Bone marrow (tissue), 2 donors: Measurements from ENCODE around the gene FLRT2.

Experiments
- DNase-seq, 2 donors: peaks; one replicate each; lab custom pipeline; 2025; lab: John Stamatoyannopoulos, UW

The FLRT2 gene

DNA sequence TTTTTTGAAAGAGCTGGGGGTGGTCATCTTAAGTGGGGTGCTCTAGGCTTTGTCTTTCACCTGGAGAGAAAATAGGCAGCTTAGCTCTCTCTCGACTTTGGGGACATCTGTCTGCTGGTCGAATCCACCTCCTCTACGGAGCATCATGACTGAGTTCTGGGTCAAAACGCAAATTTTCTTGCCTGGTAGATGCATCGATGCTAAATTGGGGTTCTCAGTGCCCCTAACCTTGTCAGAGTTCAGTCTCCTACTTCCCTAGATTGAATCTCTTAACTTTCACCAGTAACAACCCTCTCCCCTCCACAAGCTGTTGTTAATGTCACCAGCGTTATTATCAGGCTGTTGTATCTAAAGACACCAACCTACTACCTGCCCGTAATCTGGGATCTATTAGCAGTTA, 682 bp downstream of the FLRT2 start:
- DNase-seq = no peak

DNA sequence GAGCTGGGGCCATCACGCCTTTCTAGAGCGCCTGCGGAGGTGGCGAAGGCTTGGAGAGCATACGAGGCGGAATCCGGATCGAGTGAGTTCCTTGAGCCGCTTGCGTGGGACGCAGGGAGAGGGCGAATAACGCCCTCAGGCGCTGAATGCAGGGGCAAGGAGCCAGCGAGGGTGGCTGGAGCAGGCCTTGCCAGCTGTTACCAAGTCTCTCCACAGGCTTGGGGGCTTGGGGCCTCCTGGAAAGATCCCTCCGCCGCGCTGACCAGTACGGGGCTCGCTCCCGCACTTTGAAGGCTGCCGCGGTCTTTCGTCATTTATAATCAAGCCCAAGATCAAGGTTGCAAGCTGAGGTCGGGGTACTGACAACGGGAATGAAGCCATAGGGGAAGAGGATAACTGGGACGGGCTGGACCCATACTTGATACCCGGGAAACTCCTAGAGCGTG, 1.2 kb downstream of the FLRT2 start:
- DNase-seq = no peak

GRCh38 chr14:85531587-85532373, 1.8 kb downstream of the FLRT2 start:
- no peak for DNase-seq

GRCh38 chr14:85532374-85533022, 2.6 kb downstream of the FLRT2 start:
- no peak for DNase-seq

GRCh38 chr14:85533023-85533860, 3.3 kb downstream of the FLRT2 start:
- no peak for DNase-seq

- no peak for DNase-seq
Measured at GRCh38 chr14:85533861-85534291, 3.9 kb downstream of the FLRT2 start.

- DNase-seq = no peak
Measured at GRCh38 chr14:85534458-85535293, 4.7 kb downstream of the FLRT2 start.

DNA sequence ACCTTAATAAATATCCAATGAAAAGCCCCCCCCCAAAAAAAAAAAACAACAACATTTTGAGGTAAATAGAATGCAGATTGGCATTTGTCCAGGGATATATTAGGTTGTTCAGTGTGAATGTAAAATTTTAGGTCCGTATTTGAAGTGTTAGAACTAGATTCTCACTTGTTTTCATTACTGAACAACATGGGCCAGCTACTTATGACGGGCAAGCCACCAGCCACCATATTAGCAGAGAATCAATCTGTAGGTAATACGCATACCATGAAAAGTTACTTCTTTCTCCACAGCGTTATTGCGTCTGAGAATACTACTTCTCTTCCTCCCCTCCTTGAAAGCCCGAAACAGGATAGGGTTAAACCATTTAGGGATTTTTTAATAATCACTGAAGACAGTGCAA, 5.4 kb downstream of the FLRT2 start:
- no peak for DNase-seq

DNA sequence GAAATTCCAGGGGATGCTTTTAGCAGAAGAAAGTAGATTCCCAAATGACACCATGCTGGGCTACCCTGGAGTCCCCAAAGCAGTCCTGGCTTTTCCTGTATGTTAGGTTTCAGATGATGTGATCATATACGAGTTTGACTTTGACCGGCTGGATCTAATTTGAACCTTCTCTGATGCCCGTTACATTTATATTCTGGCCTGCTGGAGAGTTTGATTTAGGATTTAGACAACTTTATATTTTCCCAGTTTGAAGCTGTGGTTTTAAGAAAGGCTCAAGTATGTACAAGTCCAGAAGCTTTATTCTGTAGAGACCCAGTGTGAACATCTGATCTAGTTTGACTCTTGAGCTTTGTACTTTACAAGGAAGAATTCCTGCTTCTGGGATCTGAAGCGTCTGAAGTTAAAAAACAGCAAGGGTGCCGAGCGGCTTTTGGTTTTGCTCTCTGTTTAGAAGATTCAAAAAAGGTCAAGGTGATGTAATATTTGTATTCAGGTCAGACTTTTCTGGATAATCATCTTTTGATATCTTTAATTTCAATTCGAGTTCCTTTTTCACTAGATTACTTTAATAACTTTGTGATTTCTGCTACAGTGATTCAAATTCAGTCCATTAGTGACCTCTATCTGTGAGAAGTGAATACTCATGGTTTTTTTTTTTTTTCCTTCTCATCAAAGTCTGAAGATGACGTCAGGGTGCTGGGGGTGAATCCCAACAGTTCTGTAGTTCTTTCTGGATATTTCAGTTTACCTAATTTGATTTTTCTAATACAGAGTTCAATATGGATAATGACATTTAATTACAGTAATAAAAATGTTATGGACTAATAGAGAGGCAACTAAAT, 6.3 kb downstream of the FLRT2 start:
- DNase-seq = no peak

DNA sequence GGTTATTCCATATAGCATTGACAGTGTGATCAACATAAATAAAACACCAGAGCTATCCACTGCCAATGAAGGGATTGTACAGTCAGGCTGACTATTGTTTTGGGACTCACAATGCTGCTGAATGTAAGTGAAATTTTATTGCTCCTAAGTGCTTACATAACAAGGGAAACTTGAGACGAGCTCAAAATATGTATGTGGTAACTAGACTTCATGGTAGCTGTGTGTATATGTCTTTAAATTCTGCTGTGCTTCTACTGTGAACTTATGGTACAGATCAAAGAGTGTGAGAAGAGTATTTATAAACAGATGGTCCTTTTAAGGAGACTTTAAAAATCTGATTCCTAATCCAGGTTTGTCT, 6.9 kb downstream of the FLRT2 start:
- DNase-seq = no peak

DNA sequence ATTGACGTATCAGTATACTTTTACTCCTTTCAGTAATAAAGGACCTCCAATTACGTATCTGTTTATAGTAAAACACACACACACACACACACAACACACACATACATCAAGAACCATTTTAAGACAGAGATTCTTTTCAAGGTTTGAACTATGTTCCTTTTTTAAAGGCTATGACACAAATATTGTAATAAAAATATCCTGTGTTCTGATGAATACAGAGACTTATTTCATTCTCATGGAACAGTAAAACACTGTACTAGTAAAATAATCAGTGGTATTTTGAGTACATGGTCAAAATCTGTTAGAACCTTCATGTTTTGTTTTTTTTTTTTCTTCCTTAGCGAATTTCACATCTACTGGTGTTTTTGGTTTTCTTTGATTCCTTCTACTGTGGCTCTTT, 7.6 kb downstream of the FLRT2 start:
- DNase-seq = no peak

- no peak for DNase-seq
Measured at GRCh38 chr14:85538636-85539035, 8.7 kb downstream of the FLRT2 start.

DNA sequence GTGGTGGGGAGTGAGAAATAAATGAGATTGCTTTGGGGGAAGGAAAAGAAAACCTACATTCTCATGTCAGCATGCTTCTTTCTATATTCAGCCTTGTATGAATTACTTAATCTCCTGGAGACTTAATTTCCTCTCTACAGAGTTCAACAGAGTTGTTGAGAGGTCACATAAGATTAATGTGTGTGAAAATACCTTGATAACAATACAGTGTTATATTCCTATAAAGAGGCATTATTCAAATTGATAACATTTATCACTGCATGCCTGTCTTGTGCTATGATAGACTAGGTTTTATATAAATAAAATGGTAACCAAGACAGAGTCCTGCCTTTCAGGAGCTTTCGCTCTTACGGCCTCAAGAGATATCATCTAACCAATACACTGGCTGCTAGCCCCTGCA, 9.6 kb downstream of the FLRT2 start:
- no peak for DNase-seq

GRCh38 chr14:85542623-85543022, 12.7 kb downstream of the FLRT2 start:
- DNase-seq = no peak

DNA sequence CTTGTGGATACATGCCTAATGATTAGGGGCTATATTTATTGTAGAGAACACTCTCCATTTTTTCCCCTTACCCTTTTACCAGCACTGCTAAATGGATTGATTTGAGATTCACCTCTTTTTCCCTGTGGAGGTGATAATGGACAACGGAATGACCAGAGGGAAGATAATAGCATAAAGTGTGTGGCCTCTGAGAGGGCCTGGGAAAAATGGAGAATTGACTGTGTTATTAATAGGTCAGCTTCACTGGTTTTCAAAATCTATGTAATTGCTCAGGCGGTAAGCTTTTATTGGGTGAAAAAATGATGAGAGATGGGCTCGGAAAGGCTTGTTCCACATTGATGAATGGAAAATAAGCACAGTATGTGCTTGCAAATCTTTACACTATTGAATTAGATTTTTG, 15.8 kb downstream of the FLRT2 start:
- no peak for DNase-seq

DNA sequence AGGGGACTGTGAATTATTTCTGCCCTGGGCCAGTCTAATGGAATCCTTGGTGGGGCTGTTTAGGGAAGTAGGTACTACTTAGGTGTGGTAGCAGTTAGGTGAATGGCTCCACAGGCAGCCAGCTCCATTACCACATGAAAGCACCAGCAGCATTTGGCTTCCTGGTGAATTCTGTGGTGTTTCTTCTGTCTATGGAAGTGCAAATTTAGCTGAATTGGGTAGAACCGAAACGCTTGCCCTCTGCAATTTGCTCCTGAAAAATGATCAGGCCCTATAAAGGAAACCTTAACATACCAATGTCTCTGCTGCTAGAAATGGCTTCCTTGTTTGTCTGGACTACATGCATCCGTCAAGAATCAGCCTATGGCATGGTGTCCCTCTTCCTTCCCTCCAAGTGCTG, 16.4 kb downstream of the FLRT2 start:
- no peak for DNase-seq

GRCh38 chr14:85549697-85550096, 19.8 kb downstream of the FLRT2 start:
- DNase-seq = no peak

- DNase-seq = no peak
Measured at GRCh38 chr14:85554106-85554505, 24.2 kb downstream of the FLRT2 start.

DNA sequence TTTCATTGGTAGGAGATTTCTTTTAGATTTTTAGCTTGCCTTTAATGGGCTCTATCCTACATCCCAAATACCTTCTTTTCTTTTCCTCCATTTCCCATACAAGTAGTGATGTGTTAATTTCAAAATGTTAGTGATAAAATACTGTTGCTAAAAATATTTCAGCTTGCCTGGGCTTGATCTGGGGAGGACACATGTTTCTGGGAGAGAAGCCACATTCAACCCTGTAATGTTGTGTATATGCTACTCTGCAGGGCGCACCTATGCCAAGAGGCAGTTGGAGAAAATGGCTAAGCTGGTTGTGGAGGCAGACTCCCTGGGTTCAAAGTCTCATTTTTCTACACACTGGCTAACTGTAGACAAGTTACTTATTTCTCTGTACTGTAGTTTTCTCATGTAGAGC, 26.3 kb downstream of the FLRT2 start:
- DNase-seq = no peak

GRCh38 chr14:85558505-85558904, 28.6 kb downstream of the FLRT2 start:
- DNase-seq = no peak

GRCh38 chr14:85562630-85563029, 32.7 kb downstream of the FLRT2 start:
- no peak for DNase-seq
